ENCODE data around the gene SGIP1.

DNA sequence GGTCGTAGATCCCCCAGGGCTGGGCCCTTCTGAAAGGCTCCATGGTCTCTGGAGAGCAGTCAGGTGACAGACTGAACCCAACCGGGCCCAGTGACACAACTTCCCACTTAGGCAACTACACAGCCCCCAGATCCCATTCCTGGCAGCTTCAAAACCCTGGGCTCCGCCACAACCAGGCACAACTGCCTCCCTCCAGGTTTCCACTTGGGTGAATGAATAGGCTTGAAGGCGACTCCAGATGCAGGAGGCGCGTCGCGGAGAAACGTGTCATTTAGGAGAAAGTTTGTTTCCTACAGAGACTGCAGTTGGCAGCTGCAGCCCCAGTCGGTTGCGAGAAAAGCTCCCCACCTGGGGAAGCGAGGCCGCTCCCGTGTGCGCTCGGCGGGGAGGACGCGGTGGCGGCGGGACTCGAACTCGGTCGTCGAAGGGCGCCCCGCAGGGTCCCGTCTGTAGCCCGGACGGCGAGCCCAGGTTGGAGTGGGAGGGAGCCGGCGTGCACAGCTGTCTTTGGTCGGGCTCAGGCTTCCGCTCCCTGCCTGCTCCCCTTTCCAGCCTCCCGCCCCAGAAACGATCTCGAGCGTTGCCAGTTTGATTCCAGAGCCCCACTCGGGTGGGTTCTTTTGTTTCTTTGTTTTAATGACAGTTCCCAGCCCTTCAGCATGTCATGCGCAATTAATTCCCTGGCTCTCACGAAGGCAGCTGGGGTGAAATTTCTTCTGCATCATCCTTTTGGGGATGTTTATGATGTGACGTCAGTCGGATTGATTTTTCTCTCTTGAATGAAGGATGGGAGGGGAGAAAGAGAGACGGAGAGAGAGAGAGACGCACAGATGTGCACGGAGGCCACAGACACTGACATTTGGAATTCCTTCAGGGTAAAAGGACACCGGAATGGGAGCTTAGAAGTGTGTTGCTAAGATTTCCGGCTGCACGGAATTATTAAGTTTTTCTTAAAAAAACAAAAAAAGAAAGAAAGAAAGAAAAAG lies 862 bp upstream of the SGIP1 start:
- TF ChIP-seq, protein P1, sequence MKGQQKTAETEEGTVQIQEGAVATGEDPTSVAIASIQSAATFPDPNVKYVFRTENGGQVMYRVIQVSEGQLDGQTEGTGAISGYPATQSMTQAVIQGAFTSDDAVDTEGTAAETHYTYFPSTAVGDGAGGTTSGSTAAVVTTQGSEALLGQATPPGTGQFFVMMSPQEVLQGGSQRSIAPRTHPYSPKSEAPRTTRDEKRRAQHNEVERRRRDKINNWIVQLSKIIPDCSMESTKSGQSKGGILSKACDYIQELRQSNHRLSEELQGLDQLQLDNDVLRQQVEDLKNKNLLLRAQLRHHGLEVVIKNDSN (IDR thresholded peaks at IDR 0.05) = no peak
- TF ChIP-seq ZBTB7A (IDR thresholded peaks at IDR 0.05; ENCODE audit: low read depth) = no peak
- TF ChIP-seq, protein P2, sequence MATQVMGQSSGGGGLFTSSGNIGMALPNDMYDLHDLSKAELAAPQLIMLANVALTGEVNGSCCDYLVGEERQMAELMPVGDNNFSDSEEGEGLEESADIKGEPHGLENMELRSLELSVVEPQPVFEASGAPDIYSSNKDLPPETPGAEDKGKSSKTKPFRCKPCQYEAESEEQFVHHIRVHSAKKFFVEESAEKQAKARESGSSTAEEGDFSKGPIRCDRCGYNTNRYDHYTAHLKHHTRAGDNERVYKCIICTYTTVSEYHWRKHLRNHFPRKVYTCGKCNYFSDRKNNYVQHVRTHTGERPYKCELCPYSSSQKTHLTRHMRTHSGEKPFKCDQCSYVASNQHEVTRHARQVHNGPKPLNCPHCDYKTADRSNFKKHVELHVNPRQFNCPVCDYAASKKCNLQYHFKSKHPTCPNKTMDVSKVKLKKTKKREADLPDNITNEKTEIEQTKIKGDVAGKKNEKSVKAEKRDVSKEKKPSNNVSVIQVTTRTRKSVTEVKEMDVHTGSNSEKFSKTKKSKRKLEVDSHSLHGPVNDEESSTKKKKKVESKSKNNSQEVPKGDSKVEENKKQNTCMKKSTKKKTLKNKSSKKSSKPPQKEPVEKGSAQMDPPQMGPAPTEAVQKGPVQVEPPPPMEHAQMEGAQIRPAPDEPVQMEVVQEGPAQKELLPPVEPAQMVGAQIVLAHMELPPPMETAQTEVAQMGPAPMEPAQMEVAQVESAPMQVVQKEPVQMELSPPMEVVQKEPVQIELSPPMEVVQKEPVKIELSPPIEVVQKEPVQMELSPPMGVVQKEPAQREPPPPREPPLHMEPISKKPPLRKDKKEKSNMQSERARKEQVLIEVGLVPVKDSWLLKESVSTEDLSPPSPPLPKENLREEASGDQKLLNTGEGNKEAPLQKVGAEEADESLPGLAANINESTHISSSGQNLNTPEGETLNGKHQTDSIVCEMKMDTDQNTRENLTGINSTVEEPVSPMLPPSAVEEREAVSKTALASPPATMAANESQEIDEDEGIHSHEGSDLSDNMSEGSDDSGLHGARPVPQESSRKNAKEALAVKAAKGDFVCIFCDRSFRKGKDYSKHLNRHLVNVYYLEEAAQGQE (IDR thresholded peaks at IDR 0.05; ENCODE audit: low read depth) = no peak
